Panc1 (cell line): Measurements from ENCODE around the gene PEX5L. TPM values are rescaled to one million over a fixed set of nuclear protein-coding genes. Genes with fewer than 3 reads are reported as not detected.

ENCODE experiments used
- ATAC-seq: fragments of 200-7000 bp; cut with Tn5 transposase; 2 replicates; pipeline ENCODE4 v1.9.1; 2020; ENCODE audit warnings: mild to moderate bottlenecking, moderate library complexity
- BruUV-seq: library from RNA; stranded (reverse); fragments of 400-500 nt; replicated peaks from 2 replicates; lab custom pipeline; 2021; lab: Mats Ljungman, UMichigan
- CTCF ChIA-PET: fragments of 300-600 bp; sonication (Branson Sonifier 250); formaldehyde crosslinking; loops from one replicate; lab custom pipeline; 2022; ENCODE audit warnings: antibody characterized with exemption; lab: Charles Lee
- POLR2A ChIA-PET: fragments of 300-600 bp; sonication (Branson Sonifier 250); formaldehyde crosslinking; loops from one replicate; lab custom pipeline; 2022; ENCODE audit warnings: antibody characterized with exemption; lab: Charles Lee
- DNase-seq: peaks from one replicate; pipeline ENCODE4 v3.0.0-alpha.2; 2010; ENCODE audit warnings: low read depth, low spot score
- H3K27ac ChIP-seq: 2 replicates; pipeline ENCODE4 v1.5.1; 2011; ENCODE audit warnings: mild to moderate bottlenecking, low read length, inconsistent platforms
- H3K27me3 ChIP-seq: fragments of 200-500 bp; sonication (Bioruptor generic); 2 replicates; pipeline ENCODE4 v1.6.0; 2014; ENCODE audit warnings: low read length, inconsistent platforms; ENCODE audit not compliant: control insufficient read depth, insufficient read depth
- H3K36me3 ChIP-seq: fragments of 200-500 bp; sonication (Bioruptor generic); 2 replicates; pipeline ENCODE4 v1.5.1; 2014; ENCODE audit warnings: inconsistent platforms, mild to moderate bottlenecking, low read length, moderate library complexity; ENCODE audit not compliant: control insufficient read depth, insufficient read depth
- H3K4me1 ChIP-seq: 2 replicates; pipeline ENCODE4 v1.5.1; 2011; ENCODE audit warnings: inconsistent platforms, mild to moderate bottlenecking, low read length, moderate library complexity; ENCODE audit not compliant: control insufficient read depth, insufficient read depth
- H3K4me3 ChIP-seq, 2 experiments: 2 replicates each; pipeline ENCODE4 v1.5.1; 2011 to 2012; ENCODE audit warnings: low read depth in 2 of 2, low read length in 2 of 2, mild to moderate bottlenecking in 2 of 2, inconsistent platforms in 1 of 2, moderate library complexity in 1 of 2
- H3K9me3 ChIP-seq: fragments of 200-500 bp; sonication (Bioruptor generic); 2 replicates; pipeline ENCODE4 v1.5.1; 2014; ENCODE audit warnings: low read depth, mild to moderate bottlenecking, inconsistent platforms, low read length, moderate library complexity; ENCODE audit not compliant: control insufficient read depth, insufficient read depth
- POLR2AphosphoS5 ChIP-seq: IDR thresholded peaks from 2 replicates; pipeline ENCODE4 v1.6.1; 2012; ENCODE audit warnings: mild to moderate bottlenecking, low read depth, low read length, moderate library complexity
- REST ChIP-seq, 2 experiments: IDR thresholded peaks; 2 replicates each; pipeline ENCODE4 v1.6.1; 2011 to 2012; ENCODE audit warnings: low read depth in 2 of 2, control low read depth in 1 of 2, low read length in 1 of 2, mild to moderate bottlenecking in 1 of 2, moderate library complexity in 1 of 2; ENCODE audit not compliant: insufficient read depth in 1 of 2
- SIN3A ChIP-seq: IDR thresholded peaks from 2 replicates; pipeline ENCODE4 v1.6.1; 2012; ENCODE audit warnings: low read depth, mild to moderate bottlenecking, low read length, moderate library complexity, borderline replicate concordance; ENCODE audit not compliant: insufficient read depth
- TCF7L2 ChIP-seq: IDR thresholded peaks from 2 replicates; pipeline ENCODE4 v1.6.1; 2011; ENCODE audit warnings: mild to moderate bottlenecking, low read depth, low read length, inconsistent platforms
- in situ Hi-C: cut with HindIII; loops from 2 replicates; pipeline ENCODE4 v1.10.0; 2016; ENCODE audit warnings: low sequenced_read_pairs, low pct_unique_long_range_greater_than_20kb
- intact Hi-C: fragments of 100-400 bp; cut with micrococcal nuclease; formaldehyde crosslinking; loops from one replicate; pipeline ENCODE4 v1.10.0; 2022; ENCODE audit not compliant: unreplicated experiment
- total RNA-seq: library from RNA; stranded (reverse); gene quantifications from one replicate; pipeline ENCODE4 v1.2.1, GENCODE V29; 2021; ENCODE audit not compliant: unreplicated experiment
- TF ChIP-seq, protein P1 (sequence below): fragments of 450-650 bp; IDR thresholded peaks from 2 replicates; pipeline ENCODE4 v1.5.1; 2017; ENCODE audit warnings: mild to moderate bottlenecking

The PEX5L gene
- total RNA-seq, 1 experiment from 2014 or later = 0.23 TPM

GRCh38 chr3:179797192-179797591 lies 239.5 kb downstream of the PEX5L start:
- ATAC-seq (no peak), DNase-seq (no peak)
- no TSS peak for BruUV-seq
- no peak overlapping the region for H3K27ac ChIP-seq
- H3K27me3 ChIP-seq = no peaks in the 10 kb centered on the region
- no peaks in the 10 kb centered on the region for H3K9me3 ChIP-seq
- in situ Hi-C loops (no loop called here), intact Hi-C loops (no loop called here)
- no peaks in the 10 kb centered on the region for H3K4me1 ChIP-seq
- H3K36me3 ChIP-seq = no peaks in the 10 kb centered on the region
- H3K4me3 ChIP-seq = no peak overlapping the region
- TF ChIP-seq, protein P1, sequence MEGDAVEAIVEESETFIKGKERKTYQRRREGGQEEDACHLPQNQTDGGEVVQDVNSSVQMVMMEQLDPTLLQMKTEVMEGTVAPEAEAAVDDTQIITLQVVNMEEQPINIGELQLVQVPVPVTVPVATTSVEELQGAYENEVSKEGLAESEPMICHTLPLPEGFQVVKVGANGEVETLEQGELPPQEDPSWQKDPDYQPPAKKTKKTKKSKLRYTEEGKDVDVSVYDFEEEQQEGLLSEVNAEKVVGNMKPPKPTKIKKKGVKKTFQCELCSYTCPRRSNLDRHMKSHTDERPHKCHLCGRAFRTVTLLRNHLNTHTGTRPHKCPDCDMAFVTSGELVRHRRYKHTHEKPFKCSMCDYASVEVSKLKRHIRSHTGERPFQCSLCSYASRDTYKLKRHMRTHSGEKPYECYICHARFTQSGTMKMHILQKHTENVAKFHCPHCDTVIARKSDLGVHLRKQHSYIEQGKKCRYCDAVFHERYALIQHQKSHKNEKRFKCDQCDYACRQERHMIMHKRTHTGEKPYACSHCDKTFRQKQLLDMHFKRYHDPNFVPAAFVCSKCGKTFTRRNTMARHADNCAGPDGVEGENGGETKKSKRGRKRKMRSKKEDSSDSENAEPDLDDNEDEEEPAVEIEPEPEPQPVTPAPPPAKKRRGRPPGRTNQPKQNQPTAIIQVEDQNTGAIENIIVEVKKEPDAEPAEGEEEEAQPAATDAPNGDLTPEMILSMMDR = no peak
- TF ChIP-seq POLR2AphosphoS5 = no peak
- TF ChIP-seq SIN3A = no peak
- TF ChIP-seq REST (IDR thresholded peaks at IDR 0.05; ENCODE audit: insufficient read depth in 1 of 2, low read depth in 2 of 2, low read length in 1 of 2) = no peak
- no peak for TF ChIP-seq TCF7L2
- ChIA-PET POLR2A (no interaction called here), CTCF (no interaction called here)

GRCh38 chr3:179796421-179796820 lies 240.3 kb downstream of the PEX5L start:
- TF ChIP-seq POLR2AphosphoS5 = no peak
- TF ChIP-seq, protein P1 = no peak
- no peak for TF ChIP-seq SIN3A
- no peak for TF ChIP-seq REST (IDR thresholded peaks at IDR 0.05; ENCODE audit: insufficient read depth in 1 of 2, low read depth in 2 of 2, low read length in 1 of 2)
- no peak for TF ChIP-seq TCF7L2
- intact Hi-C loops = no loop called here
- DNase-seq = no peak
- ChIA-PET POLR2A (no interaction called here), CTCF (no interaction called here)
- H3K27me3 ChIP-seq = no peaks in the 10 kb centered on the region
- H3K9me3 ChIP-seq = no peaks in the 10 kb centered on the region
- no peak overlapping the region for H3K4me3 ChIP-seq
- no peak overlapping the region for H3K27ac ChIP-seq
- in situ Hi-C loops = no loop called here
- no peak for ATAC-seq
- no peaks in the 10 kb centered on the region for H3K4me1 ChIP-seq
- no peaks in the 10 kb centered on the region for H3K36me3 ChIP-seq
- BruUV-seq = no TSS peak
